Measurements from ENCODE around the gene SCGN.

DNA sequence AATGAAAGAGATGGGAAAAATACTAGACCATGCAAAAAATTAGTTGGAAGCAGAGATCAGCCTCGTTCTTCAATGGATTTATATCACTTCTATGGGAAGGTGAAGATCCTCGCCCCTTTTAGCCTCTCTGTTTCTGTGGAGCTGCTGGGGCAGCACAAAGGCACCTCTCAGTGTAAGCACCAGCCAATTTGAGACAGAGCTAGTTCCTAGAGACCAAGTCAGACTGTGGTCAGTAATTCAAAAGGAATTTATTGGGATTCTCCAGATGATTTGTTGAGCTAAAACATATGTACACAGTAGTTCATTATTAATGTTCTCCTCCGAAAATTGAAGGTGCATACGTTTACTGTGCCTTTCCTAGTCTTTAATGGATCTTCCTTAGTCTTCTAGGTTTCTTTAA is 42.4 kb downstream of the SCGN start:
- TF ChIP-seq POLR2A (IDR thresholded peaks at IDR 0.05; ENCODE audit: low read length) = no peak
- TF ChIP-seq GATA1 (IDR thresholded peaks at IDR 0.05; ENCODE audit: low read depth, low read length) = no peak
